WTC11 (cell line): ENCODE data around the gene FARSA. TPM values are rescaled to one million over a fixed set of nuclear protein-coding genes. Genes with fewer than 3 reads are reported as not detected.

ENCODE experiments used
- ATAC-seq: fragments of 200-7000 bp; cut with Tn5 transposase; 2 replicates; pipeline ENCODE4 v1.10.0; 2021; ENCODE audit warnings: mild to moderate bottlenecking, moderate library complexity
- CTCF ChIA-PET: fragments of 300-600 bp; sonication (Branson Sonifier 250); formaldehyde crosslinking; loops from one replicate; lab custom pipeline; 2021; ENCODE audit warnings: antibody characterized with exemption; lab: Charles Lee
- POLR2A ChIA-PET: fragments of 350-600 bp; sonication (Branson Sonifier 250); formaldehyde crosslinking; loops from one replicate; lab custom pipeline; 2021; ENCODE audit warnings: antibody characterized with exemption; lab: Charles Lee
- DNase-seq: peaks from one replicate; pipeline ENCODE4 v3.0.0; 2021; ENCODE audit warnings: low spot score
- H3K27ac Mint-ChIP-seq: 2 replicates; pipeline ENCODE4 v1.8.0; 2021; ENCODE audit warnings: mixed read lengths
- H3K27me3 Mint-ChIP-seq: 2 replicates; pipeline ENCODE4 v1.8.0; 2021; ENCODE audit warnings: low read depth, mild to moderate bottlenecking, moderate library complexity, mixed read lengths
- H3K36me3 Mint-ChIP-seq: 2 replicates; pipeline ENCODE4 v1.8.0; 2021; ENCODE audit warnings: mixed read lengths
- H3K4me1 Mint-ChIP-seq: 2 replicates; pipeline ENCODE4 v1.8.0; 2022; ENCODE audit warnings: mixed read lengths
- H3K4me3 Mint-ChIP-seq: 2 replicates; pipeline ENCODE4 v1.8.0; 2021; ENCODE audit warnings: mild to moderate bottlenecking, moderate library complexity, mixed read lengths
- H3K9me3 Mint-ChIP-seq: 2 replicates; pipeline ENCODE4 v1.8.0; 2021; ENCODE audit warnings: mixed read lengths
- ATF1 ChIP-seq: sonication (generic); formaldehyde crosslinking; IDR thresholded peaks from 2 replicates; pipeline ENCODE4 v1.8.1; 2023; ENCODE audit warnings: mild to moderate bottlenecking, moderate library complexity, missing genetic modification reagents
- EMX1 ChIP-seq: fragments of 250-450 bp; sonication (Bioruptor Pico); IDR thresholded peaks from 2 replicates; pipeline ENCODE4 v1.8.0; 2021; ENCODE audit warnings: mild to moderate bottlenecking
- FOXK1 ChIP-seq: sonication (generic); formaldehyde crosslinking; IDR thresholded peaks from 2 replicates; pipeline ENCODE4 v1.8.0; 2022; ENCODE audit warnings: mild to moderate bottlenecking, moderate library complexity, missing genetic modification reagents
- IRF2 ChIP-seq: sonication (generic); formaldehyde crosslinking; IDR thresholded peaks from 2 replicates; pipeline ENCODE4 v1.8.0; 2022; ENCODE audit warnings: low read depth, missing genetic modification reagents, borderline replicate concordance
- MYBL2 ChIP-seq: sonication (generic); formaldehyde crosslinking; IDR thresholded peaks from 2 replicates; pipeline ENCODE4 v1.8.1; 2023; ENCODE audit warnings: mild to moderate bottlenecking, moderate library complexity, missing genetic modification reagents
- NR2C2 ChIP-seq: sonication (generic); formaldehyde crosslinking; IDR thresholded peaks from 2 replicates; pipeline ENCODE4 v1.8.0; 2022; ENCODE audit warnings: mild to moderate bottlenecking, missing genetic modification reagents
- SMAD3 ChIP-seq: sonication (generic); formaldehyde crosslinking; IDR thresholded peaks from 2 replicates; pipeline ENCODE4 v1.8.0; 2022; ENCODE audit warnings: missing genetic modification reagents, mild to moderate bottlenecking, borderline replicate concordance
- TEAD1 ChIP-seq: sonication (generic); formaldehyde crosslinking; IDR thresholded peaks from 2 replicates; pipeline ENCODE4 v1.8.0; 2022; ENCODE audit warnings: mild to moderate bottlenecking, missing genetic modification reagents
- TP53 ChIP-seq: sonication (generic); formaldehyde crosslinking; IDR thresholded peaks from 2 replicates; pipeline ENCODE4 v1.8.1; 2023; ENCODE audit warnings: mild to moderate bottlenecking, missing genetic modification reagents
- total RNA-seq: library from RNA; stranded (reverse); gene quantifications from 3 replicates; pipeline ENCODE4 v1.2.3, GENCODE V29; 2021
- TF ChIP-seq, protein P1 (sequence below): sonication (generic); formaldehyde crosslinking; IDR thresholded peaks from 2 replicates; pipeline ENCODE4 v1.8.1; 2023; ENCODE audit warnings: mild to moderate bottlenecking, missing genetic modification reagents, borderline replicate concordance
- TF ChIP-seq, protein P2 (sequence below): fragments of 250-450 bp; sonication (Bioruptor Pico); IDR thresholded peaks from 2 replicates; pipeline ENCODE4 v1.9.0; 2021; ENCODE audit warnings: mild to moderate bottlenecking
- TF ChIP-seq, protein P3 (sequence below): sonication (generic); formaldehyde crosslinking; conservative IDR thresholded peaks from 2 replicates; pipeline ENCODE4 v1.8.1; 2022; ENCODE audit warnings: mild to moderate bottlenecking, missing genetic modification reagents
- TF ChIP-seq, protein P4 (sequence below): sonication (generic); formaldehyde crosslinking; IDR thresholded peaks from 2 replicates; pipeline ENCODE4 v1.8.1; 2022; ENCODE audit warnings: low read depth, mild to moderate bottlenecking, moderate library complexity, missing genetic modification reagents, borderline replicate concordance
- TF ChIP-seq, protein P5 (sequence below): fragments of 250-450 bp; sonication (Bioruptor Pico); IDR thresholded peaks from 2 replicates; pipeline ENCODE4 v1.9.0; 2021; ENCODE audit warnings: moderate library complexity, mild to moderate bottlenecking, inconsistent platforms, borderline replicate concordance
- TF ChIP-seq, protein P6 (sequence below): sonication (generic); formaldehyde crosslinking; IDR thresholded peaks from 2 replicates; pipeline ENCODE4 v1.8.0; 2022; ENCODE audit warnings: mild to moderate bottlenecking, missing genetic modification reagents

FARSA gene
- total RNA-seq, 1 experiment from 2014 or later, result 108 TPM

DNA sequence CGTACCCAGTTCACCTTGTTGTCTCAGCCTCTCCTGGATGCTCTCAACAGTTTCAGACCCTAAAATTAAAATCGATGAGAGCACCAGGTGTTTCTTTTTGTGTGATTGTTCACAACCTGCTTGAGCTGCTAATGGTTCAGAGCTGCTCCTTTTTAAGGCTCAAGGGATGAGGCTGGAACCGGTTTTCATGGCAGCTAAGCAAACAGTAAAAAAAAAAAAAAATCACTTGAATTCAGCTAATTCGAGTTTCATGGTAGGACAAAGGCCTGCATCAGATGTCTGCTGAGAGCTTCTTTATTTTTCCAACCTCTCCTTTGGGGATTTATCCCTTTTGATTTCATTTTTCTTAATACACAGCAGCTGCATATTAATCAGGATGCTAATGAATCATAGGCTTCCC is 20.9 kb downstream of the FARSA start:
- H3K27me3 Mint-ChIP-seq, result peaks cover 6% of the 10 kb centered on the region
- peak overlapping the region; percentile 94 for H3K27ac Mint-ChIP-seq
- CTCF ChIA-PET, result interaction anchor here (0.9 to 3.7 kb wide), 8 partner anchors 16 to 152 kb away, joined by 3 to 31 read pairs (median 5); partner anchors contain the start of gene GCDH
- TF ChIP-seq, protein P1, sequence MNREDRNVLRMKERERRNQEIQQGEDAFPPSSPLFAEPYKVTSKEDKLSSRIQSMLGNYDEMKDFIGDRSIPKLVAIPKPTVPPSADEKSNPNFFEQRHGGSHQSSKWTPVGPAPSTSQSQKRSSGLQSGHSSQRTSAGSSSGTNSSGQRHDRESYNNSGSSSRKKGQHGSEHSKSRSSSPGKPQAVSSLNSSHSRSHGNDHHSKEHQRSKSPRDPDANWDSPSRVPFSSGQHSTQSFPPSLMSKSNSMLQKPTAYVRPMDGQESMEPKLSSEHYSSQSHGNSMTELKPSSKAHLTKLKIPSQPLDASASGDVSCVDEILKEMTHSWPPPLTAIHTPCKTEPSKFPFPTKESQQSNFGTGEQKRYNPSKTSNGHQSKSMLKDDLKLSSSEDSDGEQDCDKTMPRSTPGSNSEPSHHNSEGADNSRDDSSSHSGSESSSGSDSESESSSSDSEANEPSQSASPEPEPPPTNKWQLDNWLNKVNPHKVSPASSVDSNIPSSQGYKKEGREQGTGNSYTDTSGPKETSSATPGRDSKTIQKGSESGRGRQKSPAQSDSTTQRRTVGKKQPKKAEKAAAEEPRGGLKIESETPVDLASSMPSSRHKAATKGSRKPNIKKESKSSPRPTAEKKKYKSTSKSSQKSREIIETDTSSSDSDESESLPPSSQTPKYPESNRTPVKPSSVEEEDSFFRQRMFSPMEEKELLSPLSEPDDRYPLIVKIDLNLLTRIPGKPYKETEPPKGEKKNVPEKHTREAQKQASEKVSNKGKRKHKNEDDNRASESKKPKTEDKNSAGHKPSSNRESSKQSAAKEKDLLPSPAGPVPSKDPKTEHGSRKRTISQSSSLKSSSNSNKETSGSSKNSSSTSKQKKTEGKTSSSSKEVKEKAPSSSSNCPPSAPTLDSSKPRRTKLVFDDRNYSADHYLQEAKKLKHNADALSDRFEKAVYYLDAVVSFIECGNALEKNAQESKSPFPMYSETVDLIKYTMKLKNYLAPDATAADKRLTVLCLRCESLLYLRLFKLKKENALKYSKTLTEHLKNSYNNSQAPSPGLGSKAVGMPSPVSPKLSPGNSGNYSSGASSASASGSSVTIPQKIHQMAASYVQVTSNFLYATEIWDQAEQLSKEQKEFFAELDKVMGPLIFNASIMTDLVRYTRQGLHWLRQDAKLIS (CRISPR knock-in tag), result no peak
- TF ChIP-seq ATF1 (CRISPR knock-in tag), result no peak
- ATAC-seq (no peak), DNase-seq (no peak)
- peak overlapping the region; percentile 53; the same call in 1 of the 2 replicates for H3K4me3 Mint-ChIP-seq
- no peaks in the 10 kb centered on the region for H3K9me3 Mint-ChIP-seq
- peaks cover 27% of the 10 kb centered on the region for H3K4me1 Mint-ChIP-seq
- no peaks in the 10 kb centered on the region for H3K36me3 Mint-ChIP-seq
- POLR2A ChIA-PET, result interaction anchor here (0.6 to 1.8 kb wide), 6 partner anchors 17 to 47 kb away, joined by 3 to 9 read pairs (median 5); partner anchors contain the start of genes GCDH and RAD23A

DNA sequence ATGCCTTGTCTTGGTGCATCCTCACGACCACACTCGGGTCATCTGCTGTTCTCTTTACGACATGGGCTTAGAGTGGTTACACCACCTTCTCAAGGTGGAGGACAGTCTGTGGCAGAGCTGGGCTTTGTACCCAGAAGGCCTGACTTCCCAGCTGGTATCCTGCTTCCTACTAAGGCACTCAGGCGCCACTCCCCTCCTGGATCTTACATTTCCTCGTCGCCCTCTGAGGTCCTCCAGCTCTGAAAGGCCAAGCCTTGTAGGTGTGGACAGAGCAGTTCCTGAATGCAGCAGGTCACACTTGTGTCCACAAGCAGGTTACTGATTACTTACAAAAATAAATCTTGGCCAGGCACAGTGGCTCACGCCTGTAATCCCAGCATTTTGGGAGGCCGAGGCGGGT is 26.3 kb downstream of the FARSA start:
- ChIA-PET CTCF (interaction anchor here (1.8 to 2.5 kb wide), 3 partner anchors 22 to 82 kb away, joined by 6 to 8 read pairs (median 8); no protein-coding TSS in a partner anchor), POLR2A (interaction anchor here (1.3 kb wide), 1 partner anchor 16 kb away, joined by 3 read pairs; the partner anchor contains the start of gene GCDH)
- no peaks in the 10 kb centered on the region for H3K36me3 Mint-ChIP-seq
- no peak overlapping the region for H3K27ac Mint-ChIP-seq
- no peaks in the 10 kb centered on the region for H3K27me3 Mint-ChIP-seq
- no peak for DNase-seq
- peaks cover 4% of the 10 kb centered on the region for H3K4me1 Mint-ChIP-seq
- H3K4me3 Mint-ChIP-seq, result no peak overlapping the region
- ATAC-seq, result no peak
- TF ChIP-seq, protein P2, sequence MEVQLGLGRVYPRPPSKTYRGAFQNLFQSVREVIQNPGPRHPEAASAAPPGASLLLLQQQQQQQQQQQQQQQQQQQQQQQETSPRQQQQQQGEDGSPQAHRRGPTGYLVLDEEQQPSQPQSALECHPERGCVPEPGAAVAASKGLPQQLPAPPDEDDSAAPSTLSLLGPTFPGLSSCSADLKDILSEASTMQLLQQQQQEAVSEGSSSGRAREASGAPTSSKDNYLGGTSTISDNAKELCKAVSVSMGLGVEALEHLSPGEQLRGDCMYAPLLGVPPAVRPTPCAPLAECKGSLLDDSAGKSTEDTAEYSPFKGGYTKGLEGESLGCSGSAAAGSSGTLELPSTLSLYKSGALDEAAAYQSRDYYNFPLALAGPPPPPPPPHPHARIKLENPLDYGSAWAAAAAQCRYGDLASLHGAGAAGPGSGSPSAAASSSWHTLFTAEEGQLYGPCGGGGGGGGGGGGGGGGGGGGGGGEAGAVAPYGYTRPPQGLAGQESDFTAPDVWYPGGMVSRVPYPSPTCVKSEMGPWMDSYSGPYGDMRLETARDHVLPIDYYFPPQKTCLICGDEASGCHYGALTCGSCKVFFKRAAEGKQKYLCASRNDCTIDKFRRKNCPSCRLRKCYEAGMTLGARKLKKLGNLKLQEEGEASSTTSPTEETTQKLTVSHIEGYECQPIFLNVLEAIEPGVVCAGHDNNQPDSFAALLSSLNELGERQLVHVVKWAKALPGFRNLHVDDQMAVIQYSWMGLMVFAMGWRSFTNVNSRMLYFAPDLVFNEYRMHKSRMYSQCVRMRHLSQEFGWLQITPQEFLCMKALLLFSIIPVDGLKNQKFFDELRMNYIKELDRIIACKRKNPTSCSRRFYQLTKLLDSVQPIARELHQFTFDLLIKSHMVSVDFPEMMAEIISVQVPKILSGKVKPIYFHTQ (CRISPR knock-in tag), result no peak
- TF ChIP-seq EMX1 (CRISPR knock-in tag) (no peak), MYBL2 (CRISPR knock-in tag) (no peak), IRF2 (no peak), TEAD1 (CRISPR knock-in tag) (no peak), NR2C2 (CRISPR knock-in tag) (no peak), SMAD3 (no peak), TP53 (no peak), FOXK1 (CRISPR knock-in tag) (no peak)
- TF ChIP-seq, protein P3, sequence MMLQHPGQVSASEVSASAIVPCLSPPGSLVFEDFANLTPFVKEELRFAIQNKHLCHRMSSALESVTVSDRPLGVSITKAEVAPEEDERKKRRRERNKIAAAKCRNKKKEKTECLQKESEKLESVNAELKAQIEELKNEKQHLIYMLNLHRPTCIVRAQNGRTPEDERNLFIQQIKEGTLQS (CRISPR knock-in tag), result no peak
- TF ChIP-seq, protein P4, sequence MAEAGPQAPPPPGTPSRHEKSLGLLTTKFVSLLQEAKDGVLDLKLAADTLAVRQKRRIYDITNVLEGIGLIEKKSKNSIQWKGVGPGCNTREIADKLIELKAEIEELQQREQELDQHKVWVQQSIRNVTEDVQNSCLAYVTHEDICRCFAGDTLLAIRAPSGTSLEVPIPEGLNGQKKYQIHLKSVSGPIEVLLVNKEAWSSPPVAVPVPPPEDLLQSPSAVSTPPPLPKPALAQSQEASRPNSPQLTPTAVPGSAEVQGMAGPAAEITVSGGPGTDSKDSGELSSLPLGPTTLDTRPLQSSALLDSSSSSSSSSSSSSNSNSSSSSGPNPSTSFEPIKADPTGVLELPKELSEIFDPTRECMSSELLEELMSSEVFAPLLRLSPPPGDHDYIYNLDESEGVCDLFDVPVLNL (CRISPR knock-in tag), result no peak
- TF ChIP-seq, protein P5, sequence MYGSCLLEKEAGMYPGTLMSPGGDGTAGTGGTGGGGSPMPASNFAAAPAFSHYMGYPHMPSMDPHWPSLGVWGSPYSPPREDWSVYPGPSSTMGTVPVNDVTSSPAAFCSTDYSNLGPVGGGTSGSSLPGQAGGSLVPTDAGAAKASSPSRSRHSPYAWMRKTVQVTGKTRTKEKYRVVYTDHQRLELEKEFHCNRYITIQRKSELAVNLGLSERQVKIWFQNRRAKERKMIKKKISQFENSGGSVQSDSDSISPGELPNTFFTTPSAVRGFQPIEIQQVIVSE (CRISPR knock-in tag), result no peak
- TF ChIP-seq, protein P6, sequence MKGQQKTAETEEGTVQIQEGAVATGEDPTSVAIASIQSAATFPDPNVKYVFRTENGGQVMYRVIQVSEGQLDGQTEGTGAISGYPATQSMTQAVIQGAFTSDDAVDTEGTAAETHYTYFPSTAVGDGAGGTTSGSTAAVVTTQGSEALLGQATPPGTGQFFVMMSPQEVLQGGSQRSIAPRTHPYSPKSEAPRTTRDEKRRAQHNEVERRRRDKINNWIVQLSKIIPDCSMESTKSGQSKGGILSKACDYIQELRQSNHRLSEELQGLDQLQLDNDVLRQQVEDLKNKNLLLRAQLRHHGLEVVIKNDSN (CRISPR knock-in tag), result no peak
- H3K9me3 Mint-ChIP-seq, result no peaks in the 10 kb centered on the region
